Measurements from ENCODE around the gene RAB10.
"Not testable (repeated sequence)": the region's sequence is repeated elsewhere in the genome, so short reads cannot be mapped to it uniquely, and the experiment has no call there.

Gene RAB10

GRCh38 chr2:26033818-26034636, at the start of gene RAB10:
RAB10 (plus strand) TSS chr2:26034084; CDS start chr2:26034609, 525 bp downstream.
- peak; percentile 100 for DNase-seq
- no peak for TF ChIP-seq GATA1 (IDR thresholded peaks at IDR 0.05; ENCODE audit: low read depth, low read length)
- peak; percentile 99 for TF ChIP-seq POLR2A (IDR thresholded peaks at IDR 0.05; ENCODE audit: low read length)

- TF ChIP-seq GATA1 (IDR thresholded peaks at IDR 0.05; ENCODE audit: low read depth, low read length) (no peak), POLR2A (IDR thresholded peaks at IDR 0.05; ENCODE audit: low read length) (no peak)
- no peak for DNase-seq
Observed at GRCh38 chr2:25988134-25988533, 45.8 kb upstream of the RAB10 start.

- TF ChIP-seq POLR2A (IDR thresholded peaks at IDR 0.05; ENCODE audit: low read length): no peak
- no peak for TF ChIP-seq GATA1 (IDR thresholded peaks at IDR 0.05; ENCODE audit: low read depth, low read length)
Observed at GRCh38 chr2:25989154-25989553, 44.7 kb upstream of the RAB10 start.

GRCh38 chr2:25991965-25992364, 41.9 kb upstream of the RAB10 start:
- peak in 1 of 2 experiments; percentile 49 for DNase-seq
- TF ChIP-seq GATA1 (IDR thresholded peaks at IDR 0.05; ENCODE audit: low read depth, low read length): no peak
- no peak for TF ChIP-seq POLR2A (IDR thresholded peaks at IDR 0.05; ENCODE audit: low read length)

More at GRCh38 chr2:25989154-25989553, 44.7 kb upstream of the RAB10 start:
- DNase-seq: no peak

GRCh38 chr2:25992556-25992955, 41.3 kb upstream of the RAB10 start:
- TF ChIP-seq GATA1 (IDR thresholded peaks at IDR 0.05; ENCODE audit: low read depth, low read length) (no peak), POLR2A (IDR thresholded peaks at IDR 0.05; ENCODE audit: low read length) (no peak)
- no peak for DNase-seq

GRCh38 chr2:25993049-25993448, 40.8 kb upstream of the RAB10 start:
- TF ChIP-seq POLR2A (IDR thresholded peaks at IDR 0.05; ENCODE audit: low read length): no peak
- no peak for TF ChIP-seq GATA1 (IDR thresholded peaks at IDR 0.05; ENCODE audit: low read depth, low read length)

GRCh38 chr2:25994509-25994908, 39.4 kb upstream of the RAB10 start:
- TF ChIP-seq POLR2A (IDR thresholded peaks at IDR 0.05; ENCODE audit: low read length): no peak
- no peak for TF ChIP-seq GATA1 (IDR thresholded peaks at IDR 0.05; ENCODE audit: low read depth, low read length)
- no peak for DNase-seq

More at GRCh38 chr2:25993049-25993448, 40.8 kb upstream of the RAB10 start:
- DNase-seq: no peak

- no peak for TF ChIP-seq POLR2A (IDR thresholded peaks at IDR 0.05; ENCODE audit: low read length)
- TF ChIP-seq GATA1 (IDR thresholded peaks at IDR 0.05; ENCODE audit: low read depth, low read length): no peak
- no peak for DNase-seq
Observed at GRCh38 chr2:25996844-25997243, 37.0 kb upstream of the RAB10 start.

GRCh38 chr2:25998816-25999383, 35.0 kb upstream of the RAB10 start:
- DNase-seq: not testable (repeated sequence)

GRCh38 chr2:25999406-25999805, 34.5 kb upstream of the RAB10 start:
- DNase-seq: not testable (repeated sequence)

GRCh38 chr2:26000561-26001082, 33.3 kb upstream of the RAB10 start:
- TF ChIP-seq GATA1 (IDR thresholded peaks at IDR 0.05; ENCODE audit: low read depth, low read length): no peak
- no peak for TF ChIP-seq POLR2A (IDR thresholded peaks at IDR 0.05; ENCODE audit: low read length)
- DNase-seq: no peak

- no peak for DNase-seq
Observed at GRCh38 chr2:26001743-26002351, 32.0 kb upstream of the RAB10 start.

GRCh38 chr2:26002632-26003310, 31.1 kb upstream of the RAB10 start:
- TF ChIP-seq GATA1 (IDR thresholded peaks at IDR 0.05; ENCODE audit: low read depth, low read length) (no peak), POLR2A (IDR thresholded peaks at IDR 0.05; ENCODE audit: low read length) (no peak)
- DNase-seq: no peak

More at GRCh38 chr2:26001743-26002351, 32.0 kb upstream of the RAB10 start:
- TF ChIP-seq POLR2A (IDR thresholded peaks at IDR 0.05; ENCODE audit: low read length) (no peak), GATA1 (IDR thresholded peaks at IDR 0.05; ENCODE audit: low read depth, low read length) (no peak)

- TF ChIP-seq POLR2A (IDR thresholded peaks at IDR 0.05; ENCODE audit: low read length) (no peak), GATA1 (IDR thresholded peaks at IDR 0.05; ENCODE audit: low read depth, low read length) (no peak)
- DNase-seq: no peak
Observed at GRCh38 chr2:26008095-26008494, 25.8 kb upstream of the RAB10 start.
